HUES64 (cell line): Measurements from ENCODE around the gene PARD3.

Experiments
- H3K27ac ChIP-seq: 2 replicates; pipeline ENCODE4 v1.7.0; 2013; ENCODE audit warnings: low read depth, low read length, inconsistent platforms
- H3K27me3 ChIP-seq: 2 replicates; pipeline ENCODE4 v1.6.1; 2013; ENCODE audit warnings: mild to moderate bottlenecking, low read length; ENCODE audit not compliant: insufficient read depth
- H3K36me3 ChIP-seq: 2 replicates; pipeline ENCODE4 v1.6.1; 2013; ENCODE audit warnings: mild to moderate bottlenecking, low read length; ENCODE audit not compliant: insufficient read depth
- H3K4me1 ChIP-seq: 2 replicates; pipeline ENCODE4 v1.6.1; 2013; ENCODE audit warnings: mild to moderate bottlenecking, low read length, moderate library complexity; ENCODE audit not compliant: insufficient read depth
- H3K4me3 ChIP-seq: 2 replicates; pipeline ENCODE4 v1.5.1; 2013; ENCODE audit warnings: mild to moderate bottlenecking, low read length, moderate library complexity
- H3K9ac ChIP-seq: 2 replicates; pipeline ENCODE4 v1.6.1; 2013; ENCODE audit warnings: mild to moderate bottlenecking, low read depth, low read length
- H3K9me3 ChIP-seq: 2 replicates; pipeline ENCODE4 v1.6.1; 2013; ENCODE audit warnings: low read depth, low read length; ENCODE audit not compliant: insufficient read depth
- WGBS: fragments of 150-250, 120-280 bp; methylation state at CpG from one replicate; pipeline ENCODE4 v1.1.7; 2013; ENCODE audit warnings: missing lambda C conversion rate; 5-methylcytosine and 5-hydroxymethylcytosine counted together

PARD3 gene

GRCh38 chr10:34151481-34151880 lies 663.6 kb downstream of the PARD3 start:
- no peaks in the 10 kb centered on the region for H3K36me3 ChIP-seq

GRCh38 chr10:34150103-34150502 lies 665.0 kb downstream of the PARD3 start:
- Histone ChIP-seq H3K9me3 (no peaks in the 10 kb centered on the region), H3K4me1 (peaks cover 11% of the 10 kb centered on the region), H3K9ac (no peak overlapping the region), H3K36me3 (no peaks in the 10 kb centered on the region), H3K27ac (no peak overlapping the region), H3K27me3 (no peaks in the 10 kb centered on the region), H3K4me3 (no peak overlapping the region)
- WGBS, result 97% methylated on average over 3 of the region's 3 CpGs

More at GRCh38 chr10:34151481-34151880, 663.6 kb downstream of the PARD3 start:
- Histone ChIP-seq H3K4me3 (no peak overlapping the region), H3K27me3 (no peaks in the 10 kb centered on the region), H3K9ac (no peak overlapping the region), H3K4me1 (peaks cover 11% of the 10 kb centered on the region), H3K9me3 (no peaks in the 10 kb centered on the region), H3K27ac (no peak overlapping the region)
- 80% methylated on average over 2 of the region's 3 CpGs for WGBS

GRCh38 chr10:34148305-34148657 lies 666.8 kb downstream of the PARD3 start:
- Histone ChIP-seq H3K27ac (no peak overlapping the region), H3K27me3 (no peaks in the 10 kb centered on the region), H3K9ac (no peak overlapping the region), H3K4me1 (peaks cover 5% of the 10 kb centered on the region; the same call in 1 of the 2 replicates), H3K36me3 (no peaks in the 10 kb centered on the region), H3K9me3 (no peaks in the 10 kb centered on the region), H3K4me3 (no peak overlapping the region)
- WGBS, result 96% methylated on average over 3 of the region's 3 CpGs

- H3K27ac ChIP-seq, result no peak overlapping the region
- no peaks in the 10 kb centered on the region for H3K27me3 ChIP-seq
- no peaks in the 10 kb centered on the region for H3K9me3 ChIP-seq
- WGBS, result 84% methylated on average over 4 of the region's 4 CpGs
- H3K36me3 ChIP-seq, result no peaks in the 10 kb centered on the region
- no peak overlapping the region for H3K4me3 ChIP-seq
- peaks cover 5% of the 10 kb centered on the region; the same call in 1 of the 2 replicates for H3K4me1 ChIP-seq
- H3K9ac ChIP-seq, result no peak overlapping the region
These were observed 667.3 kb downstream of the PARD3 start for GRCh38 chr10:34147641-34148304.

- Histone ChIP-seq H3K9ac (no peak overlapping the region), H3K9me3 (no peaks in the 10 kb centered on the region), H3K4me3 (no peak overlapping the region), H3K36me3 (no peaks in the 10 kb centered on the region), H3K27me3 (no peaks in the 10 kb centered on the region), H3K27ac (no peak overlapping the region), H3K4me1 (peaks cover 5% of the 10 kb centered on the region; the same call in 1 of the 2 replicates)
- 93% methylated on average over 3 of the region's 3 CpGs for WGBS
These were observed 669.4 kb downstream of the PARD3 start for GRCh38 chr10:34145715-34146114.

- WGBS, result 100% methylated on average over 2 of the region's 2 CpGs
- H3K36me3 ChIP-seq, result no peaks in the 10 kb centered on the region
- no peak overlapping the region for H3K9ac ChIP-seq
- no peaks in the 10 kb centered on the region for H3K27me3 ChIP-seq
- H3K9me3 ChIP-seq, result no peaks in the 10 kb centered on the region
- no peak overlapping the region for H3K4me3 ChIP-seq
- peaks cover 8% of the 10 kb centered on the region for H3K4me1 ChIP-seq
- H3K27ac ChIP-seq, result no peak overlapping the region
These were observed 671.6 kb downstream of the PARD3 start for GRCh38 chr10:34143466-34143865.

GRCh38 chr10:34141032-34141680 lies 673.9 kb downstream of the PARD3 start:
- Histone ChIP-seq H3K27me3 (no peaks in the 10 kb centered on the region), H3K9me3 (no peaks in the 10 kb centered on the region), H3K27ac (no peak overlapping the region), H3K9ac (no peak overlapping the region), H3K36me3 (no peaks in the 10 kb centered on the region), H3K4me1 (peaks cover 5% of the 10 kb centered on the region; the same call in 1 of the 2 replicates), H3K4me3 (no peak overlapping the region)
- 91% methylated on average over 2 of the region's 2 CpGs for WGBS

- Histone ChIP-seq H3K27me3 (no peaks in the 10 kb centered on the region), H3K4me3 (no peak overlapping the region), H3K36me3 (no peaks in the 10 kb centered on the region), H3K27ac (no peak overlapping the region), H3K9ac (no peak overlapping the region), H3K9me3 (no peaks in the 10 kb centered on the region), H3K4me1 (peaks cover 5% of the 10 kb centered on the region; the same call in 1 of the 2 replicates)
- WGBS, result 93% methylated on average over 3 of the region's 3 CpGs
These were observed 675.5 kb downstream of the PARD3 start for GRCh38 chr10:34139559-34139958.

GRCh38 chr10:34137955-34138354 lies 677.1 kb downstream of the PARD3 start:
- Histone ChIP-seq H3K9ac (no peak overlapping the region), H3K4me3 (no peak overlapping the region), H3K9me3 (no peaks in the 10 kb centered on the region), H3K27me3 (no peaks in the 10 kb centered on the region), H3K4me1 (peaks cover 5% of the 10 kb centered on the region; the same call in 1 of the 2 replicates), H3K27ac (no peak overlapping the region), H3K36me3 (no peaks in the 10 kb centered on the region)
- 94% methylated on average over 2 of the region's 2 CpGs for WGBS

GRCh38 chr10:34137201-34137600 lies 677.9 kb downstream of the PARD3 start:
- Histone ChIP-seq H3K9ac (no peak overlapping the region), H3K9me3 (no peaks in the 10 kb centered on the region), H3K4me3 (no peak overlapping the region), H3K4me1 (peaks cover 5% of the 10 kb centered on the region; the same call in 1 of the 2 replicates), H3K36me3 (no peaks in the 10 kb centered on the region), H3K27me3 (no peaks in the 10 kb centered on the region), H3K27ac (no peak overlapping the region)
- WGBS, result 93% methylated on average over 7 of the region's 7 CpGs

- Histone ChIP-seq H3K9me3 (no peaks in the 10 kb centered on the region), H3K36me3 (0 out of 2 replicates have a peak, but pooled peaks cover under 1% of the 10 kb centered on the region), H3K27ac (no peak overlapping the region), H3K4me1 (peaks cover 5% of the 10 kb centered on the region; the same call in 1 of the 2 replicates), H3K27me3 (no peaks in the 10 kb centered on the region), H3K9ac (no peak overlapping the region), H3K4me3 (no peak overlapping the region)
- WGBS, result 97% methylated on average over 5 of the region's 5 CpGs
These were observed 679.6 kb downstream of the PARD3 start for GRCh38 chr10:34135515-34135914.
